Transverse colon (tissue), 4 donors: ENCODE data around the gene UBE4B. TPM values are rescaled to one million over a fixed set of nuclear protein-coding genes. Genes with fewer than 3 reads are reported as not detected.
A peak's percentile ranks its signal among the peaks of the same experiment; 100 is the strongest.

Experiments used
- DNase-seq: peaks from one replicate; pipeline ENCODE4 v3.0.0-alpha.2; 2019
- H3K27ac ChIP-seq, 4 donors: fragments of 200-600 bp; sonication (generic); 2 replicates each; pipeline ENCODE4 v1.5.1; 2016 to 2018; ENCODE audit warnings: inconsistent platforms in 4 of 4
- H3K27me3 ChIP-seq: fragments of 200-600 bp; sonication (generic); 2 replicates; pipeline ENCODE4 v1.5.1; 2017; ENCODE audit warnings: inconsistent platforms
- H3K36me3 ChIP-seq, 4 donors: fragments of 200-600 bp; sonication (generic); 2 replicates each; pipeline ENCODE4 v1.5.1; 2017 to 2019; ENCODE audit warnings: inconsistent platforms in 4 of 4
- H3K4me1 ChIP-seq, 4 donors: fragments of 200-600 bp; sonication (generic); 2 replicates each; pipeline ENCODE4 v1.5.1; 2017 to 2020; ENCODE audit warnings: inconsistent platforms in 4 of 4
- H3K4me3 ChIP-seq, 4 donors: fragments of 200-600 bp; sonication (generic); 1 replicate in 1 of 4; 2 replicates in 3 of 4; pipeline versions ENCODE4 v1.5.1 to v1.6.1; 2017 to 2019; ENCODE audit warnings: inconsistent platforms in 4 of 4
- H3K9me3 ChIP-seq, 2 donors: fragments of 200-600 bp; sonication (generic); 2 replicates each; pipeline ENCODE4 v1.5.1; 2017 to 2019; ENCODE audit warnings: inconsistent platforms in 2 of 2
- EP300 ChIP-seq: sonication (generic); formaldehyde crosslinking; IDR thresholded peaks from one replicate; pipeline ENCODE4 v1.6.1; 2017; ENCODE audit warnings: antibody characterized with exemption, low read depth
- POLR2A ChIP-seq: fragments of 450-650 bp; IDR thresholded peaks from one replicate; pipeline ENCODE4 v1.6.1; 2016; ENCODE audit warnings: antibody characterized with exemption, mild to moderate bottlenecking, moderate library complexity
- POLR2AphosphoS5 ChIP-seq, 3 donors: sonication (generic); formaldehyde crosslinking; IDR thresholded peaks; one replicate each; pipeline ENCODE4 v1.6.1; 2016; ENCODE audit warnings: antibody characterized with exemption in 3 of 3
- WGBS, 2 donors: methylation state at CpG; one replicate each; pipeline ENCODE4 v1.1.5; 2018; ENCODE audit warnings: low coverage in 1 of 2; 5-methylcytosine and 5-hydroxymethylcytosine counted together
- in situ Hi-C, 4 donors: fragments of 200-750 bp; cut with MboI; loops; one replicate each; pipeline versions ENCODE4 v1.15.0 to v1.15.1; 2017; ENCODE audit warnings: low sequenced_read_pairs in 3 of 4, low pct_ligation_motif_present in 1 of 4, low pct_unique_long_range_greater_than_20kb in 1 of 4
- intact Hi-C: fragments of 100-400 bp; cut with DNase I; formaldehyde crosslinking; loops from one replicate; pipeline ENCODE4 v1.15.1; 2023; ENCODE audit warnings: low total_unique reads
- total RNA-seq, 4 donors: library from RNA; depleted of rRNA; stranded (reverse); fragments of >200 nt; gene quantifications; one replicate each; pipeline ENCODE4 v1.1.0, GENCODE V29; 2016
- TF ChIP-seq, protein P1 (sequence below), 5 experiments: fragments of 200-600 bp in 3 of 5; fragments of 450-650 bp in 2 of 5; sonication (generic) in 3 of 5; IDR thresholded peaks; 1 replicate in 2 of 5; 2 replicates in 3 of 5; pipeline ENCODE4 v1.5.1; 2016 to 2017; ENCODE audit warnings: antibody characterized with exemption in 5 of 5, inconsistent platforms in 3 of 5, mild to moderate bottlenecking in 2 of 5, moderate library complexity in 1 of 5

UBE4B gene
- total RNA-seq, 4 donors from 2014 or later: 35.1 to 145 (median 78.7) TPM

DNA sequence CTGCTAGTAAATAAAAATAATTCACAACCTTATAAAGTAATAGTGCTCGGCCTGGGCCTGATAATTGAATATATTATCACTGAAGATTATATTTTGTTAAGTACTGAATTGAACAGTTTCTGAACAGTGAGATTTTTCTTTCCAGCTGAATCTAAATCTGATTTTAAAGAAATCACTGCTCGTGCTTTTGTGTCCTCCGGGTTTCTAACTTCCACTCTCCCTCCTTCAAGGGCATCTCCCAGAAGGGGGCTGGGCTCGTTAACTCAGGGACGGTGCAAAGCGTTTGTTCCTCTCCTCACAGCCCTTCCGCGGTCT lies 176.8 kb downstream of the UBE4B start:
- in situ Hi-C loops: loop anchor here in 3 of 4 donors (25.0 kb wide), 1 partner anchor 128 kb away; no protein-coding TSS in a partner anchor
- DNase-seq: no peak
- no peaks in the 10 kb centered on the region for H3K27me3 ChIP-seq
- 0 to 4% methylated on average over 8 of the region's 8 CpGs for WGBS, 2 donors
- no peak for TF ChIP-seq POLR2AphosphoS5 (IDR thresholded peaks at IDR 0.05)
- no peak for TF ChIP-seq EP300
- peak overlapping the region; percentile 94 to 98 (median 98) for H3K27ac ChIP-seq
- peak overlapping the region; percentile 51 to 95 (median 80) for H3K4me3 ChIP-seq
- peaks cover 6 to 35% (median 21%) of the 10 kb centered on the region in 4 donors for H3K4me1 ChIP-seq
- no peaks in the 10 kb centered on the region for H3K9me3 ChIP-seq
- intact Hi-C loops: loop anchor here (10.0 kb wide), 1 partner anchor 75 kb away; no protein-coding TSS in a partner anchor
- no peaks in the 10 kb centered on the region for H3K36me3 ChIP-seq

DNA sequence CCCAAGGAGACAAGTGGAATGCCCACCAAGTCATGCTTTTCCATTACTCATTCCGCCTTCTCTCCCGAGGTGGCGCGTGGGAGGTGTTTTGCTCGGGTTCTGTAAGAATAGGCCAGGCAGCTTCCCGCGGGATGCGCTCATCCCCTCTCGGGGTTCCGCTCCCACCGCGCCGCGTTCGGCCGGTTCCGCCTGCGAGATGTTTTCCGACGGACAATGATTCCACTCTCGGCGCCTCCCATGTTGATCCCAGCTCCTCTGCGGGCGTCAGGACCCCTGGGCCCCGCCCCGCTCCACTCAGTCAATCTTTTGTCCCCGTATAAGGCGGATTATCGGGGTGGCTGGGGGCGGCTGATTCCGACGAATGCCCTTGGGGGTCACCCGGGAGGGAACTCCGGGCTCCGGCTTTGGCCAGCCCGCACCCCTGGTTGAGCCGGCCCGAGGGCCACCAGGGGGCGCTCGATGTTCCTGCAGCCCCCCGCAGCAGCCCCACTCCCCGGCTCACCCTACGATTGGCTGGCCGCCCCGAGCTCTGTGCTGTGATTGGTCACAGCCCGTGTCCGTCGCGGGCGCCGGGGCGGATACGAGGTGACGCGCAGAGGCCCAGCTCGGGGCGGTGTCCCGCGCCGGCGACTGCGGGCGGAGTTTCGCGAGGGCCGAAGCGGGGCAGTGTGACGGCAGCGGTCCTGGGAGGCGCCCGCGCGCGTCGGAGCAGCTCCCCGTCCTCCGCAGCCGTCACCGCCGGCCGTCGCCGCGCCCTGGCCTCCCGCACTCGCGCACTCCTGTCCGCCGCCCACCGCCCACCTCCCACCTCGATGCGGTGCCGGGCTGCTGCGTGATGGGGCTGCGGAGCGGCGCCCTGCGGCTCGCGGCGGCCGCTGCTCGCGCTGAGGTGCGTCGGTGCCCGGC lies 177.4 kb downstream of the UBE4B start, which contains the start of gene KIF1B:
TSS of gene KIF1B (plus strand) at position 666 of the 906 bp plus-strand sequence. CDS start 21,759 bp downstream, outside the sequence.
- in situ Hi-C loops (loop anchor here in 3 of 4 donors (25.0 kb wide), 1 partner anchor 127 kb away; no protein-coding TSS in a partner anchor), intact Hi-C loops (loop anchor here (5.0 to 10.0 kb wide), 2 partner anchors 75 to 663 kb away; no protein-coding TSS in a partner anchor)
- H3K36me3 ChIP-seq: no peaks in the 10 kb centered on the region
- H3K9me3 ChIP-seq: no peaks in the 10 kb centered on the region
- H3K27ac ChIP-seq: peak within 1 kb of the TSS; percentile 94 to 98 (median 98)
- peaks cover 6 to 38% (median 21%) of the 10 kb centered on the region in 4 donors for H3K4me1 ChIP-seq
- TF ChIP-seq, protein P1, sequence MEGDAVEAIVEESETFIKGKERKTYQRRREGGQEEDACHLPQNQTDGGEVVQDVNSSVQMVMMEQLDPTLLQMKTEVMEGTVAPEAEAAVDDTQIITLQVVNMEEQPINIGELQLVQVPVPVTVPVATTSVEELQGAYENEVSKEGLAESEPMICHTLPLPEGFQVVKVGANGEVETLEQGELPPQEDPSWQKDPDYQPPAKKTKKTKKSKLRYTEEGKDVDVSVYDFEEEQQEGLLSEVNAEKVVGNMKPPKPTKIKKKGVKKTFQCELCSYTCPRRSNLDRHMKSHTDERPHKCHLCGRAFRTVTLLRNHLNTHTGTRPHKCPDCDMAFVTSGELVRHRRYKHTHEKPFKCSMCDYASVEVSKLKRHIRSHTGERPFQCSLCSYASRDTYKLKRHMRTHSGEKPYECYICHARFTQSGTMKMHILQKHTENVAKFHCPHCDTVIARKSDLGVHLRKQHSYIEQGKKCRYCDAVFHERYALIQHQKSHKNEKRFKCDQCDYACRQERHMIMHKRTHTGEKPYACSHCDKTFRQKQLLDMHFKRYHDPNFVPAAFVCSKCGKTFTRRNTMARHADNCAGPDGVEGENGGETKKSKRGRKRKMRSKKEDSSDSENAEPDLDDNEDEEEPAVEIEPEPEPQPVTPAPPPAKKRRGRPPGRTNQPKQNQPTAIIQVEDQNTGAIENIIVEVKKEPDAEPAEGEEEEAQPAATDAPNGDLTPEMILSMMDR (IDR thresholded peaks at IDR 0.05): peak; percentile 95 to 100 (median 98)
- TF ChIP-seq EP300: no peak
- peak; percentile 83 for TF ChIP-seq POLR2A
- TF ChIP-seq POLR2AphosphoS5 (IDR thresholded peaks at IDR 0.05): peak; percentile 96 to 98 (median 98)
- peak within 1 kb of the TSS; percentile 75 to 95 (median 82) for H3K4me3 ChIP-seq
- no peaks in the 10 kb centered on the region for H3K27me3 ChIP-seq
- 0% methylated on average over 69 of the region's 107 CpGs; no CpG with 5 or more reads in 1 of the 2 donors for WGBS, 2 donors
- peak; percentile 99 for DNase-seq

DNA sequence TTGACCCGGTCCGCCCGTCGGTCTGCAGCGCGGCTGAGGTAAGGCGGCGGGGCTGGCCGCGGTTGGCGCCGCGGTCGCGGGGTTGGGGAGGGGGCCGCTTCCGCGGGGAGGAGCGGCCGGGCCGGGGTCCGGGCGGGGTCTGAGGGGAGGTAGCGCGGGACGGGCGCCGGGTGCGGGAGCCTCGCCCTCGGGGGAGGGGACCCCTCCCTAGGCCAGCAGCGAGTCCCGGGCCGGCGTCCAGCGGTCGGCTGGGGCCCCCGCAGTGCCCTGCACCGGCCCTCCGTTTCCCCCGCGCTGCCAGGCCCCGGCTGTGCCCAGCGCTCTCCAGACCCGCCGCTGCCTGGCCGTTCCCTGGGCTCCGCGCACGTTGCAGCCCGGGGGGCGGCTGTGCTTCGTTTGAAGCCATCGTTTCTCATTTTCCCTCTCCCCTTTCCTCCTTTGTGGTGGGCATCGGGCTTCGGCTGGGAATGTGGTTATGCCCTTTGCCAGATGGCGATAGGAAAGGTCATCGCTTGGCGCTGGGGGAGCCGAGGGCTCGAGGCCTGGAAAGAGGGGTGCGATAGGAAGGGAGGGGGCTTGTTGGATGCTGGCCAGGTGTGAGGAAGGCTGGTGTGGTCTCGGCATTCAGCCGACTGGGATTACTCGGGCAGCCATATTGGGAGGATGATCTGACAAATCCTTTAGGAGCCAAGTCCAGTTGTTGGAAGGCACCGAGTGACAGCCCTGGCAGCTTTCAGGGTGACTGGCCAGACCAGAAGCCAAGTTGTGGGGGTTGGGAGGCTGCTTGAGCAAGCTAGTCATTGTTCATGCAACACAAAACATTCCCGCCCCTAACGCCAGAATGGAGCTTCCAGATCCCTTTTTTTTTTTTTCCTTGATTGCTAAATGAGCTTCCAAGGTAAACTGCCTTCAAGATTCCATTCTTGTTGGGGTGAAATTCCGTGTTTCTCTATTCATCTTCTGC lies 178.4 kb downstream of the UBE4B start:
- peak overlapping the region; percentile 94 to 98 (median 98) for H3K27ac ChIP-seq
- H3K36me3 ChIP-seq: no peaks in the 10 kb centered on the region
- peaks cover 6 to 47% (median 26%) of the 10 kb centered on the region in 4 donors for H3K4me1 ChIP-seq
- in situ Hi-C loops: loop anchor here in 3 of 4 donors (25.0 kb wide), 1 partner anchor 126 kb away; no protein-coding TSS in a partner anchor
- no peaks in the 10 kb centered on the region for H3K27me3 ChIP-seq
- no peaks in the 10 kb centered on the region for H3K9me3 ChIP-seq
- peak; percentile 91 for DNase-seq
- 2 to 28% methylated on average over 3 to 57 of the region's 69 CpGs for WGBS, 2 donors
- intact Hi-C loops: loop anchor here (5.0 kb wide), 1 partner anchor 664 kb away; no protein-coding TSS in a partner anchor
- peak; percentile 73 for TF ChIP-seq POLR2A
- TF ChIP-seq EP300: no peak
- peak; percentile 78 to 91 (median 91) for TF ChIP-seq POLR2AphosphoS5 (IDR thresholded peaks at IDR 0.05)
- TF ChIP-seq, protein P1 (IDR thresholded peaks at IDR 0.05): no peak
- H3K4me3 ChIP-seq: peak overlapping the region; percentile 75 to 95 (median 82)

DNA sequence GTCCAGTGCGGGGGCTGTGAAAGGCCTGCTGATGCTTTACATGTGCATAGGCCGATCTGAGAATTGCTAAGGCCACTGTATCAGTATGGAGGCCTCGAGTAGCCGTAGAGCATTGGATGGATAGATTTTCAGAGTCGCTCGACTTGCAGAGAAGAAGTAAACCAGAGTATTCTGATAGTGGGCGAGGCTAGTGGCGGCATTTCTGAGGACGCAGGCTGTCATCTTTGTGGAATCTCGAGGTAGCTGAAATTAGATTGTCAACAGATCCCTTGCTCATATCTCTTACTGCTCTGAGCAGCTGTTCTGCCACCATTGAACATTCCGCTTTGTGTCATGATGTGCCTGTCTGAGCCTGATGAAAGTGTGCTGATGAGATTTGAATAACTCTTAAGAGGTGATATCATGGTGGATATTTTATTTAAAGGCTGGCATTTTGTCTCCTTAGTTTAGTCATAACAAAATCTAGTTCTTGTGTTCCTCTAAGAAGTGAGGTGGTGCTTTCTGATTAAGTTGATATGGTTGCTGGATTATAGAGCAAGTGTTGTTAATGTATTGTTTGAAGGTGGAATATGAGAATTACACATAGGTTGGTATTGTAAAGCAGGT lies 179.2 kb downstream of the UBE4B start:
- Histone ChIP-seq H3K36me3 (no peaks in the 10 kb centered on the region), H3K4me3 (peak overlapping the region in 3 of 4 donors; percentile 75 to 95 (median 85)), H3K27ac (peak overlapping the region; percentile 94 to 98 (median 98)), H3K4me1 (peaks cover 11 to 55% (median 29%) of the 10 kb centered on the region in 4 donors), H3K27me3 (no peaks in the 10 kb centered on the region), H3K9me3 (no peaks in the 10 kb centered on the region)
- DNase-seq: no peak
- WGBS, 2 donors: 34 to 36% methylated on average over 2 to 11 of the region's 11 CpGs
- intact Hi-C loops: loop anchor here (5.0 kb wide), 1 partner anchor 665 kb away; no protein-coding TSS in a partner anchor
- in situ Hi-C loops: loop anchor here in 3 of 4 donors (25.0 kb wide), 1 partner anchor 125 kb away; no protein-coding TSS in a partner anchor
- TF ChIP-seq POLR2A: no peak
- TF ChIP-seq EP300: no peak
- TF ChIP-seq, protein P1 (IDR thresholded peaks at IDR 0.05): no peak
- no peak for TF ChIP-seq POLR2AphosphoS5 (IDR thresholded peaks at IDR 0.05)
